Myometrial cell (primary cell): ENCODE results near the gene ACOX1. TPM values are rescaled to one million over a fixed set of nuclear protein-coding genes. Genes with fewer than 3 reads are reported as not detected.

Source experiments
- total RNA-seq: library from RNA; depleted of rRNA; stranded (reverse); fragments of >200 nt; gene quantifications from 2 replicates; pipeline ENCODE4 v1.2.3, GENCODE V29; 2015

Gene ACOX1
- total RNA-seq = 35.6 and 41.8 TPM in 2 replicates

DNA sequence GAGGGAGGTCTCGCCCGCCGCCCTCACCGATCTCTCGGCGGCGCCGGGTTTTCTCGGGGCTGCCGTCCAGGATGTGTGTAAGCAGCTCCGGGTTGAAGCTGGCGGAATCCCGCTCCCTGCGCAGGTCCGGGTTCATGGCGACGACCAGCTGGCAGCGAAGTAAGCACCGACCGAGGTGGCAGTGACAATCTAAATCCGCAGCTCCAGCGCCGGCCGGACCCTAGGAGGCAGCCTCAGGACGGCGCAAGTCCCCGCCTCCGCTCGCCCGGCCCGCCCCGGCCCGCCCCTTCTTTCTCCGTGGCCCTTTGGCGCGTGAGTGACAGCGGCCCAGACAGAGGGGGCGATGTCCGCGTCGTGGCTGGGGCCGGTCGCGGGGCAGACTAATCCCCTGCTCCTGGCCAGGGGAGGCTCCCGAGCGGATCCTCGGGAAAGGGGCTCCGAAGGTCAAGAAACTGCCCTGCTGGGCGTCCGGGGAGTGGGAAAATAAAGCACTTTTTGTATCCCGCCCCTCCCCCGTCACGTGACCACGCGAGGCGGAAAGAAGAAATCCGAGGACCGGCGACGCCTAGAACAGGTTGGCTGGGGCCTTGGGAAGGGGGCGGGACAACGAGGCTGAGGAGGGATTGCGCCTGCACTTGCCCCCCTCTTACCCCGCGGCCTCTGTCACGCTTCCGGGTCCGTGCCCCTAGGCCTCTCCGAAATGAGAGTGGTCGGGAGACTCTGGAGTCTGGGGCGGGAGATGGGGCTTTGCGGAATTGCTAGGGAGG lies at the start of gene ACOX1, which contains the start of gene TEN1:
Gene ACOX1, minus strand, starts transcription at position 229 of the 767 bp plus-strand sequence. Its CDS starts 93 bp downstream, at position 136.
Gene TEN1, plus strand, starts transcription at position 303 of the 767 bp plus-strand sequence. CDS start 6,953 bp downstream, outside the sequence.

DNA sequence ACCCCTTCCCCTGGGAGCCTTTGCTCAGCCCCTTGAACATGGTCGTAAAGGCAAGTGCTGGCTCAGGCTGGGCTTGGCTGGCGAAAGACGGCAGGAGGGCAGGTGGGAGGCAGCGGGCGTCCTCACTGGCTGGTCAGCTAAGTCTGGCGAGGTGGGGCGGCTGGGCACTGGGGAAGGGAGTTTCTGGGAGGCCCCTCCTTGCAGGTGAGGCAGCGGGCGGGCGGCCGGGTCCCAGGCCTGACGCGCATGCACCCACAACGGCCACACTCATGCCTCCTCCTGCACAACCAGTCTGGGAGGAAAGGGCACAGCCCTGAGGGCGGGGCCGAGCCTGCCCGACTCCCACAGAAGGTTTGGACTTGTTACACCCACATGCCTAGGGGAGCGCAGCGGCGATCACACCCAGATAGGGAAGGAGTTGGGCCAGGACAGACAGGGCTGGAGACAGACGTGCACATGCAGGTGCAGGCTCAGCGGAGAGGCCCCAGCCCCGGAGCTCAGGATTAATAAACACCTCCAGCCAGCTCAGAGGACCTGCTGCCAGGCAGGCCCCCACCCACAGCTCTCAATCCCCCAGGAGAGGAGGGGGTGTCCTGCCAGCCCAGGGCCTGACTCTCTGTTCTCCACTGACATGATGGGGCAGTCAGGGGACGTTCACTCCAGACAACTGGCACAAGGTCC lies 48.3 kb upstream of the ACOX1 start, which contains the start of gene EVPL:
Gene EVPL, minus strand, starts transcription at position 148 of the 681 bp plus-strand sequence. Its CDS starts 108 bp downstream, at position 40.

DNA sequence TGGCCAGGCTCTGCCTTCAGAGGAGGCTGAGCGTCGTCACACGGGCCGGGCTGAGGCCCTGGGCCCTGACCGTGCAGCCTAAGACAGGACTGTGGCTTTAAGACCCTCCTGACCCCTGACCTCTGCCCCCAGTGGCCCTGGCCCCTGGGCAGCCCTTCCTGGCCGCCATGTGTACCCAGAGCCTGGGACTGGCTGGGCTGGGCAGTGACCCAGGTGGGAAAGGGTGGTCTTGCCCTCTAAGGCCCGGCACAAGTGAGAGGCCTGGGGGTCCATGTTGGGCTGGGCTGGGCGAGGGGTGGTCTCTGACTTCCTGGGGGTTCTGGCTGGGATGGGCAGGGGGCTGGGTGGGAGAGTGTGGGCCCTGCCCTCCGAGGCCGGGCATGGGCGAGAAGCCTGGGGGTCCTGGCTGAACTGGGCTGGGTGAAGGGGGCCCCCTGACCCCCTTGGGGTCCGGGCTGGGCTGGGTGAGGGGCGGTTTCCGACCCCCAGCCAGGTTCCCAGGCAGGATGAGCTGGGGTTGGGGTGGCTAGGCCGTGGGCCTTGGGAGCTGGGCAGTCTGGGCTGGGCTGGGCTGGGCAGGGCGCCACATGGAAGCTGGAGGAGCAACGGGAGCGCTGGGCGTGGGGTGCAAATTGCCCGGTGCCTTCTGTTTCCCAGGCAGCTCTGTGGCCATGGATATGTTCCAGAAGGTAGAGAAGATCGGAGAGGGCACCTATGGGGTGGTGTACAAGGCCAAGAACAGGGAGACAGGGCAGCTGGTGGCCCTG lies 22.0 kb upstream of the ACOX1 start, which contains the start of gene CDK3:
Gene CDK3, plus strand, starts transcription at position 101 of the 767 bp plus-strand sequence. Its CDS starts 571 bp downstream, at position 672.

DNA sequence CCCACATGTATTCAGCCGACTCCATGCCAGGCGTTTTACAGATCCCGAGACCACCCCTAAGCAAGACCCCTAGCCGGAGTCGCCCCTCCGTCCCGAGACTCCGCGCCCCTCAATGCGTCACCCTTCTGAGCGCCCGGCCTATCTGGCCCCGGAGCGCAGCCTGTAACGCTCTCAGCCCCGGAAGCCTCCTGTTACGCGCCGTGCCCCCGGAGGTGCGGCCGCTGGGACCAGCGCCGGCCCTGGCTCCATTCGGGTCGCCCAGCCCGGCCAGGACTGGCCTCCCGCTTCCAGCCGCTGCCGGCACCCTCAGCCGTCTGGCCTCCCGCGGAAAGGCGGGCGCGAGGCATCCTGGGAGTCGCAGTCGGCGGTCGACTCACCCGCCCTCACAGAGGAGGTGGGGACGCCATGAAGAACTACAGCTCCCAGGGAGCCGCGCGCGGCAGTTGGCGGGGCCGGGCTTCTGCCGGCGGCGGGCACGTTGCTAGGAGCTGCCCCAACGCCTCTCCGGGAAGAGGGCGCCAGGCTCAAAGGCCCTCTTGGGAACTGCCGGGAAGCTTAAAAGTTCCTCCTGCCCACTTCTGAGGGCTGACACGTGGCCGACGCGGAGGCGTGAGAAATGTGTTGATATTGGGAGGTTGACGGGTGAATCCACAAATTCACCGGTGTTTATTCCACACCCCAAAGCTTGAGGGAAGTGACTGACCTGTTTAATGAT lies 38.1 kb downstream of the ACOX1 start, which contains the start of gene FBF1:
Gene FBF1, minus strand, starts transcription at position 316 of the 715 bp plus-strand sequence. CDS start 2,893 bp downstream, outside the sequence.

DNA sequence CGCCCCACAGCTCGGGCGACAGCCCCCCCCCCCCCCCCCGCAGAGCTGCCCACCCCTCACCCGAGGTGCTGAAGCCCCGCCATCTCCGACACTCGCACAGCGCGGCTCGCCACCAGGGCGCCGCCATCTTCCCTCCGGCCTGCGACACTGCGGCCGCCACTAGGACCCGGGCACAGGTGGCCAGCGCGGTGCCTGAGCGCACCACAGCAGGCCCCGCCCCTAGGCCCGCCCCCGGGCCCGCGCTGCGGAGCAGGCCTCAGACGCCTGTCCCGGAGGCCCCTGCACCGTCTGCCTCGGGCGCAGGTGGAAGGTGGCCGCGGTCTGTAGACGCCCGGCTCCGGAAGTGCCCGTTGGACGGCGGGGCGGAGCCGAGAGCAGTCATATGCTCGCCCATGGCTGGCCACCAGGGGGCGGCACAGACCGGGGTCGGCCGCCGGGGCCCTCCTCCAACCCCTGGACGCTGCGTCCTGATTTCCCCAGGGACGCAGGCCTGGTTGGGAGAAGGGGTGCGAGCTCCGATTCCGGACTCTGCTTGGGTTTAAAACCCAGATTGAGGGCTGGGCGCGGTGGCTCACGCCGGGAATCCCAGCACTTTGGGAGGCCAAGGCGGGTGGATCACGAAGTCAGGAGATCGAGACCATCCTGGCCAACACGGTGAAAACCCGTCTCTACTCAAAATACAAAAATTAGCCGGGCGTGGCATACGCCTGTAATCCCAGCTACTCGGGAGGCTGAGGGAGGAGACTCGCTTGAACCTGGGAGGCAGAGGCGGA lies 74.0 kb downstream of the ACOX1 start, which contains the start of gene MRPL38:
Gene MRPL38, minus strand, starts transcription at position 136 of the 773 bp plus-strand sequence. Its CDS starts 9 bp downstream, at position 127.

DNA sequence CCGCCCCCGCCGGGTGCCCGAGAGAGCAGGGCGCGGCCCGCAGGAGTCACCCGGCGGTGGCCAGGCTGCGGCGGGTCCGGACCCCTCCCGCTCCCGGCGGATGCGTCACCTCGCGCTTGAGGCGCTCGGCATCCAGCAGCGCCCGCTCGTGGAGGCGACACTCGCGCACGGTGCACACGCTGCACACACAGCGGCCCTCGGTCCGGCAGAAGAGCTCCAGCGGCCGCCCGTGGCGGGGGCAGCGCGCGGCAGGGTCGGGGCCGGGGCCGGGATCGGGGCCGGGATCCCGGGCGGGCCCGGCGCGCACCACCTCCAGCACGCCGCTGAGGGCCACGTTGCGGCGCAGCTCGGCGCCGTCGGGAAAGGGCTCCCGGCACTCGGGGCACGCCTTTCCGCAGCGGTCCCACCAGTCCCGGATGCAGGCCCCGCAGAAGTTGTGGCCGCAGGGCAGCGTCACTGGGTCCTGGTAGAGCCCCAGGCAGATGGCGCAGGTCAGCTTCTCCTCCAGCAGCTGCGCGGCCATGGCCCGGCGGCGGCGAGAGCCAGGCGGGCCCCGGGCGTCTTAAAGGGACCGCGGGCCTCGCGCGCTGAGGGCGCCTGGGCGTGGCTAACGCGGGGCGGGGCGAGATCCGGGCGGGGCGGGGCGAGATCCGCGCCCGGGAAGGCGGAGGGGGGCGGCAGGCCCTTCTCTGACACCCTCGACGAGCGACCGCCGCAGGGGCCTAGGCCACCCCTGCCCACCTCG lies 82.4 kb downstream of the ACOX1 start, which contains the start of gene TRIM65:
Gene TRIM65, minus strand, starts transcription at position 537 of the 745 bp plus-strand sequence. Its CDS starts 14 bp downstream, at position 523.

Other genes starting within 250 kb of the ACOX1 start
- 62.2 and 70.3 TPM in 2 replicates for gene GALK1, start 214.0 kb downstream of the ACOX1 start, total RNA-seq
- 13.6 and 32.3 TPM in 2 replicates for gene UNK, start 194.4 kb downstream of the ACOX1 start, total RNA-seq
- 0.89 and 3.5 TPM in 2 replicates for gene UNC13D, start 134.8 kb downstream of the ACOX1 start, total RNA-seq
- gene WBP2, start 123.8 kb downstream of the ACOX1 start, total RNA-seq = 84.4 and 94.8 TPM in 2 replicates
- gene TRIM47, start 100.6 kb downstream of the ACOX1 start, total RNA-seq = 11.3 and 15.3 TPM in 2 replicates
- 14.4 and 21.3 TPM in 2 replicates for gene TRIM65, start 82.2 kb downstream of the ACOX1 start, total RNA-seq
- 24.1 and 27.1 TPM in 2 replicates for gene MRPL38, start 74.3 kb downstream of the ACOX1 start, total RNA-seq
- gene FBF1, start 38.1 kb downstream of the ACOX1 start, total RNA-seq = 9.5 and 15.1 TPM in 2 replicates
- 15.8 and 16.1 TPM in 2 replicates for gene TEN1, start 74 bp upstream of the ACOX1 start, total RNA-seq
- gene CDK3, start 21.7 kb upstream of the ACOX1 start, total RNA-seq = 1.2 and 3.5 TPM in 2 replicates
- gene EVPL, start 48.1 kb upstream of the ACOX1 start, total RNA-seq = 0.53 and 0.58 TPM in 2 replicates
- gene SRP68, start 93.4 kb upstream of the ACOX1 start, total RNA-seq = 29.4 and 37.7 TPM in 2 replicates
- gene GALR2, start 95.6 kb upstream of the ACOX1 start, total RNA-seq = 0.29 and 0.53 TPM in 2 replicates
- not detected in 2 replicates for gene ZACN, start 100.0 kb upstream of the ACOX1 start, total RNA-seq
- 61.0 and 64.9 TPM in 2 replicates for gene EXOC7, start 124.6 kb upstream of the ACOX1 start, total RNA-seq
- gene FOXJ1, start 162.1 kb upstream of the ACOX1 start, total RNA-seq = not detected in 2 replicates